SK-N-SH treated with all-trans-retinoic acid at 6 μM for 48 hours (cell line): ENCODE measurements around the gene GAREM2.

Source experiments
- BACH2 ChIP-seq: fragments of 250-450 bp; sonication (Bioruptor Pico); IDR thresholded peaks from 2 replicates; pipeline ENCODE4 v1.9.0; 2021; ENCODE audit warnings: mild to moderate bottlenecking, borderline replicate concordance
- ESRRG ChIP-seq: fragments of 250-450 bp; sonication (Bioruptor Pico); IDR thresholded peaks from 2 replicates; pipeline ENCODE4 v1.6.1; 2021; ENCODE audit warnings: mild to moderate bottlenecking
- OSR1 ChIP-seq: fragments of 250-450 bp; sonication (Bioruptor Pico); IDR thresholded peaks from 2 replicates; pipeline ENCODE4 v1.8.0; 2022; ENCODE audit warnings: moderate library complexity, mild to moderate bottlenecking, inconsistent platforms
- RARB ChIP-seq: fragments of 250-450 bp; sonication (Bioruptor Pico); IDR thresholded peaks from 2 replicates; pipeline ENCODE4 v1.8.0; 2021; ENCODE audit warnings: mild to moderate bottlenecking, moderate library complexity
- TCF4 ChIP-seq: fragments of 250-450 bp; sonication (Bioruptor Pico); IDR thresholded peaks from 2 replicates; pipeline ENCODE4 v1.8.0; 2021; ENCODE audit warnings: mild to moderate bottlenecking, moderate library complexity, borderline replicate concordance
- ZFP3 ChIP-seq: fragments of 250-450 bp; sonication (Bioruptor Pico); IDR thresholded peaks from 2 replicates; pipeline ENCODE4 v1.5.0; 2020; ENCODE audit warnings: mild to moderate bottlenecking, moderate library complexity
- ZFP30 ChIP-seq: fragments of 450-650 bp; formaldehyde crosslinking; IDR thresholded peaks from 2 replicates; pipeline ENCODE4 v1.5.0; 2022; ENCODE audit warnings: mild to moderate bottlenecking, moderate library complexity
- ZNF565 ChIP-seq: fragments of 450-650 bp; formaldehyde crosslinking; conservative IDR thresholded peaks from 2 replicates; pipeline ENCODE4 v1.5.0; 2020; ENCODE audit warnings: low read depth, mild to moderate bottlenecking, moderate library complexity
- ZNF8 ChIP-seq: fragments of 450-650 bp; formaldehyde crosslinking; IDR thresholded peaks from 2 replicates; pipeline ENCODE4 v1.5.0; 2020; ENCODE audit warnings: mild to moderate bottlenecking, moderate library complexity
- TF ChIP-seq, protein P1 (sequence below): fragments of 250-450 bp; sonication (Bioruptor Pico); IDR thresholded peaks from 2 replicates; pipeline ENCODE4 v1.5.1; 2020; ENCODE audit warnings: low read depth, mild to moderate bottlenecking, moderate library complexity
- TF ChIP-seq, protein P2 (sequence below): fragments of 250-450 bp; sonication (Bioruptor Pico); IDR thresholded peaks from 2 replicates; pipeline ENCODE4 v1.8.0; 2021; ENCODE audit warnings: low read depth, mild to moderate bottlenecking, moderate library complexity, borderline replicate concordance
- TF ChIP-seq, protein P3 (sequence below): fragments of 250-450 bp; sonication (Bioruptor Pico); IDR thresholded peaks from 2 replicates; pipeline ENCODE4 v1.8.0; 2020; ENCODE audit warnings: mild to moderate bottlenecking, moderate library complexity, borderline replicate concordance

DNA sequence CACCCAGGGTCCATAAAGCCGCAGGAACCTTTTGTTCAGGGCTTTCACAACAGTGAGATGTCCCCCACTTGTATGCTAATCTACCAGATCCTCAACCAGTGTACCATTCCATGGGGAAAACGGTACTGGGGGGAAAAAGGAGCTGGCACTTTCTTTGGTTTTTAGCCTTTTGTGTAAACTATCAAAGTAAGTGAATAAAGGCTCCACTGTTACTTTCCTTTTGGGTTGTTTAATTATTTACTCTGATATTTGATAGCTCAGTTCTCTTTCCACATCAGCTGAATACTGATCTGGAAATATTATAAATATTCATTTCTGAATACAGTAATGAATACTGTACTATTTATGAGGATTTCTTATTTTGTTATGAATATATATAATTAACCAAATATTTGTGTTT, 51.2 kb downstream of the GAREM2 start:
- TF ChIP-seq OSR1 (CRISPR knock-in tag), result no peak
- TF ChIP-seq, protein P1, sequence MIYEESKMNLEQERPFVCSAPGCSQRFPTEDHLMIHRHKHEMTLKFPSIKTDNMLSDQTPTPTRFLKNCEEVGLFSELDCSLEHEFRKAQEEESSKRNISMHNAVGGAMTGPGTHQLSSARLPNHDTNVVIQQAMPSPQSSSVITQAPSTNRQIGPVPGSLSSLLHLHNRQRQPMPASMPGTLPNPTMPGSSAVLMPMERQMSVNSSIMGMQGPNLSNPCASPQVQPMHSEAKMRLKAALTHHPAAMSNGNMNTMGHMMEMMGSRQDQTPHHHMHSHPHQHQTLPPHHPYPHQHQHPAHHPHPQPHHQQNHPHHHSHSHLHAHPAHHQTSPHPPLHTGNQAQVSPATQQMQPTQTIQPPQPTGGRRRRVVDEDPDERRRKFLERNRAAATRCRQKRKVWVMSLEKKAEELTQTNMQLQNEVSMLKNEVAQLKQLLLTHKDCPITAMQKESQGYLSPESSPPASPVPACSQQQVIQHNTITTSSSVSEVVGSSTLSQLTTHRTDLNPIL (CRISPR knock-in tag), result no peak
- no peak for TF ChIP-seq ESRRG (CRISPR knock-in tag)
- TF ChIP-seq ZFP3 (CRISPR knock-in tag), result no peak
- TF ChIP-seq ZNF565 (CRISPR knock-in tag), result no peak
- no peak for TF ChIP-seq ZNF8
- TF ChIP-seq, protein P2, sequence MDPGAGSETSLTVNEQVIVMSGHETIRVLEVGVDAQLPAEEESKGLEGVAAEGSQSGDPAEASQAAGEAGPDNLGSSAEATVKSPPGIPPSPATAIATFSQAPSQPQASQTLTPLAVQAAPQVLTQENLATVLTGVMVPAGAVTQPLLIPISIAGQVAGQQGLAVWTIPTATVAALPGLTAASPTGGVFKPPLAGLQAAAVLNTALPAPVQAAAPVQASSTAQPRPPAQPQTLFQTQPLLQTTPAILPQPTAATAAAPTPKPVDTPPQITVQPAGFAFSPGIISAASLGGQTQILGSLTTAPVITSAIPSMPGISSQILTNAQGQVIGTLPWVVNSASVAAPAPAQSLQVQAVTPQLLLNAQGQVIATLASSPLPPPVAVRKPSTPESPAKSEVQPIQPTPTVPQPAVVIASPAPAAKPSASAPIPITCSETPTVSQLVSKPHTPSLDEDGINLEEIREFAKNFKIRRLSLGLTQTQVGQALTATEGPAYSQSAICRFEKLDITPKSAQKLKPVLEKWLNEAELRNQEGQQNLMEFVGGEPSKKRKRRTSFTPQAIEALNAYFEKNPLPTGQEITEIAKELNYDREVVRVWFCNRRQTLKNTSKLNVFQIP (CRISPR knock-in tag), result no peak
- no peak for TF ChIP-seq RARB (CRISPR knock-in tag)
- no peak for TF ChIP-seq ZFP30 (CRISPR knock-in tag)
- TF ChIP-seq, protein P3, sequence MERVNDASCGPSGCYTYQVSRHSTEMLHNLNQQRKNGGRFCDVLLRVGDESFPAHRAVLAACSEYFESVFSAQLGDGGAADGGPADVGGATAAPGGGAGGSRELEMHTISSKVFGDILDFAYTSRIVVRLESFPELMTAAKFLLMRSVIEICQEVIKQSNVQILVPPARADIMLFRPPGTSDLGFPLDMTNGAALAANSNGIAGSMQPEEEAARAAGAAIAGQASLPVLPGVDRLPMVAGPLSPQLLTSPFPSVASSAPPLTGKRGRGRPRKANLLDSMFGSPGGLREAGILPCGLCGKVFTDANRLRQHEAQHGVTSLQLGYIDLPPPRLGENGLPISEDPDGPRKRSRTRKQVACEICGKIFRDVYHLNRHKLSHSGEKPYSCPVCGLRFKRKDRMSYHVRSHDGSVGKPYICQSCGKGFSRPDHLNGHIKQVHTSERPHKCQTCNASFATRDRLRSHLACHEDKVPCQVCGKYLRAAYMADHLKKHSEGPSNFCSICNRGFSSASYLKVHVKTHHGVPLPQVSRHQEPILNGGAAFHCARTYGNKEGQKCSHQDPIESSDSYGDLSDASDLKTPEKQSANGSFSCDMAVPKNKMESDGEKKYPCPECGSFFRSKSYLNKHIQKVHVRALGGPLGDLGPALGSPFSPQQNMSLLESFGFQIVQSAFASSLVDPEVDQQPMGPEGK (CRISPR knock-in tag), result no peak
- no peak for TF ChIP-seq TCF4 (CRISPR knock-in tag)
- TF ChIP-seq BACH2 (CRISPR knock-in tag), result no peak
